LNCaP clone FGC (cell line): ENCODE data around the gene SLC19A1.
"Not testable (repeated sequence)": the region's sequence is repeated elsewhere in the genome, so short reads cannot be mapped to it uniquely, and the experiment has no call there.

Experiments used
- DNase-seq: peaks from one replicate; pipeline ENCODE4 v3.0.0-alpha.2; 2011; ENCODE audit warnings: low read depth
- H3K4me3 ChIP-seq: 2 replicates; pipeline ENCODE4 v1.5.1; 2011; ENCODE audit warnings: mild to moderate bottlenecking, low read depth, low read length, control low read depth
- TF ChIP-seq, protein P1 (sequence below): IDR thresholded peaks from 2 replicates; pipeline ENCODE4 v1.5.1; 2012; ENCODE audit warnings: mild to moderate bottlenecking; ENCODE audit not compliant: control insufficient read depth, insufficient read depth; ENCODE audit errors: extremely low read depth

Gene SLC19A1

DNA sequence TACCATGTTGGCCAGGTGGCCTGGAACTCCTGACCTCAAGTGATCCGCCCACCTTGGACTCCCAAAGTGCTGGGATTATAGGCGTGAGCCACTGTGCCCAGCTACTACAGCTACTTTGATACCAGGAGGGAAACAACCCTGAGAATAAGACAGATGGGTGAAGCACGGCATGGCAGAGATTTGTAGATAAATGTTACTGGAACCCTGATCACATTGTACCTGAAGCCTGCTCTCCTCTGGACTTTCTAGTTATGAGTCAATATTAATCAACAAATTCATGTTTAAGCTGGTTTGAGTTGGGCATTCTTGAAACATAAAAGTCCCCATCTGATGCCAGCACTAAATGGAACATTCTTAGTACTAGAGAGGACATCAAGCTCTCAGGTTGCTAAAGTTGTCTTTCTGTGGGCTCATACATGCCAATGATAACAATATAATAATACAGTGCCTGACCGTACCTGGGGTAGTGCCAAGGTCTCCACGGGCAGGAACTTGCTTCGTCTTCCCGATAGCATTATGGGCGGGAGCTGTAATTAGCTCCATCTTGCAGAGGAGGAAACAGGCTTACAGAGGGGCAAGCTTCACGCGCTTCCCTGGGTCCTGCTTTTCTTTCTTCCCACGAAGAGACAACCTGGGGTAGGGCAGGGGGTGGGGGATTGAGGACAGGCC is 30.7 kb upstream of the SLC19A1 start:
- TF ChIP-seq, protein P1, sequence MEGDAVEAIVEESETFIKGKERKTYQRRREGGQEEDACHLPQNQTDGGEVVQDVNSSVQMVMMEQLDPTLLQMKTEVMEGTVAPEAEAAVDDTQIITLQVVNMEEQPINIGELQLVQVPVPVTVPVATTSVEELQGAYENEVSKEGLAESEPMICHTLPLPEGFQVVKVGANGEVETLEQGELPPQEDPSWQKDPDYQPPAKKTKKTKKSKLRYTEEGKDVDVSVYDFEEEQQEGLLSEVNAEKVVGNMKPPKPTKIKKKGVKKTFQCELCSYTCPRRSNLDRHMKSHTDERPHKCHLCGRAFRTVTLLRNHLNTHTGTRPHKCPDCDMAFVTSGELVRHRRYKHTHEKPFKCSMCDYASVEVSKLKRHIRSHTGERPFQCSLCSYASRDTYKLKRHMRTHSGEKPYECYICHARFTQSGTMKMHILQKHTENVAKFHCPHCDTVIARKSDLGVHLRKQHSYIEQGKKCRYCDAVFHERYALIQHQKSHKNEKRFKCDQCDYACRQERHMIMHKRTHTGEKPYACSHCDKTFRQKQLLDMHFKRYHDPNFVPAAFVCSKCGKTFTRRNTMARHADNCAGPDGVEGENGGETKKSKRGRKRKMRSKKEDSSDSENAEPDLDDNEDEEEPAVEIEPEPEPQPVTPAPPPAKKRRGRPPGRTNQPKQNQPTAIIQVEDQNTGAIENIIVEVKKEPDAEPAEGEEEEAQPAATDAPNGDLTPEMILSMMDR, result no peak
- DNase-seq, result no peak
- H3K4me3 ChIP-seq, result no peak overlapping the region

DNA sequence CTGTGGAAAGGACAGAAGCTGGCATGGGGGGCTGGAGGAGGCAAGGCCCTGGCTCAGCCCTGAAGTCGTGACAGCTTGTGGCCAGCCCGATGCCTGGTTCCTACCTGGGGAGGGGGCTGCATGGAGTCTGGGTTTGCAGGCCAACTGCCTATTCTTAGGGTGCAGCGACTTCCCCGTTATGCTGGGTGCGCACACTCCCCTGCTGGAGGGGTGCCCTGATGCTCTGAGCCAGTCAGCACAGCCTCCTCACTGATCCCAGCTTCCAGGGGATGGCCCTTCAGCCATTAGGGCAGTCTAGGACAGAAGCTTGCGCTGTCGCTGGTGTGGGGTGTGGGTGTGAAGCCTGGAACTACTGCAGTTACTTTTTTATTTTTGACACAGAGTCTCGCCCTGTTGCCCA is 30.0 kb upstream of the SLC19A1 start:
- TF ChIP-seq, protein P1, result no peak

DNA sequence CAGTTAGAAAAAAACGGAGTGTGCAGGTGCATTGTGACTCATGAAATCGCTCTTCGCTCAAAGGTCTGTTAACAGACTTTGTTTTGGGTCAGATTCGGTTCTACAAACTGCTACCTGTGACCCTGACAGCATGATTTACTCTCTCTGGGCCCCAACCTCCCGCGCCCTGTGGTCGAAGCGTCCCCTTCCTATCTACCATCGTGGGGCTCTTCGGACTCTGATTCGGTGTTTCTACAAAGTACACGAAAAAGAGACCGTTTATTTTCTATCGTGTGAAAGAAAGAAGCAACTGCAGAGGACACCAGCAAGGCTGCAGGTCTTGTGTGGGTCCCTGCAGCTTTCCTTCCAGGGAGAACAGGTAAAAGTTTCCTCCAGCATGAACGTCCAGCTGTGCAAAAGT is 29.4 kb upstream of the SLC19A1 start:
- TF ChIP-seq, protein P1, result no peak
- no peak for DNase-seq
- no peak overlapping the region for H3K4me3 ChIP-seq

More for the DNA sequence above, 30.0 kb upstream of the SLC19A1 start:
- no peak overlapping the region for H3K4me3 ChIP-seq
- DNase-seq, result no peak

- TF ChIP-seq, protein P1, result no peak
- no peak for DNase-seq
- no peak overlapping the region for H3K4me3 ChIP-seq
Observed at GRCh38 chr21:45570826-45571601, 28.8 kb upstream of the SLC19A1 start.

GRCh38 chr21:45570071-45570470 is 27.8 kb upstream of the SLC19A1 start:
- DNase-seq, result no peak
- H3K4me3 ChIP-seq, result no peak overlapping the region
- TF ChIP-seq, protein P1, result no peak

DNA sequence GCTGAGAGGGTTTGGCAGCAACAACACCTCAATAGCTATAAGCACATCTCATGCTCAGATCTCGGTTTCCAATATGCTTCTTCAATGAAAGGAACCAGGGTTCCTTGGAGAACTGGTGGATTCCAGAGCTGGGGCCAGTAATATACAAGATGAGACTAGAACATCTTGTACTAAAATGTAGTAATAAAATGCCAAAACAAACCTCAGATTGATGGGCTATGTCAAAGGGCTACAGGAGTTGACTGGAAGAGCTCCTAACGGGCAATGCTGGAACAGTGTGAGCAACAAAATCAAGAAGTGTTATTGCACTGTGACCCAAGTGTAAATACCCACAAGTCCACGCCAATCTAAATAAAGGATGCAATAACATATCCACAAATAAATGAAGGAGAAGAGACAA is 26.1 kb upstream of the SLC19A1 start:
- TF ChIP-seq, protein P1, result no peak
- no peak overlapping the region for H3K4me3 ChIP-seq
- DNase-seq, result no peak

- not testable (repeated sequence) for DNase-seq, H3K4me3 ChIP-seq
Observed at GRCh38 chr21:45564137-45564536, 21.9 kb upstream of the SLC19A1 start.
